ENCODE data around the gene TMED10.
"Not testable (repeated sequence)": the region's sequence is repeated elsewhere in the genome, so short reads cannot be mapped to it uniquely, and the experiment has no call there.

Gene TMED10

DNA sequence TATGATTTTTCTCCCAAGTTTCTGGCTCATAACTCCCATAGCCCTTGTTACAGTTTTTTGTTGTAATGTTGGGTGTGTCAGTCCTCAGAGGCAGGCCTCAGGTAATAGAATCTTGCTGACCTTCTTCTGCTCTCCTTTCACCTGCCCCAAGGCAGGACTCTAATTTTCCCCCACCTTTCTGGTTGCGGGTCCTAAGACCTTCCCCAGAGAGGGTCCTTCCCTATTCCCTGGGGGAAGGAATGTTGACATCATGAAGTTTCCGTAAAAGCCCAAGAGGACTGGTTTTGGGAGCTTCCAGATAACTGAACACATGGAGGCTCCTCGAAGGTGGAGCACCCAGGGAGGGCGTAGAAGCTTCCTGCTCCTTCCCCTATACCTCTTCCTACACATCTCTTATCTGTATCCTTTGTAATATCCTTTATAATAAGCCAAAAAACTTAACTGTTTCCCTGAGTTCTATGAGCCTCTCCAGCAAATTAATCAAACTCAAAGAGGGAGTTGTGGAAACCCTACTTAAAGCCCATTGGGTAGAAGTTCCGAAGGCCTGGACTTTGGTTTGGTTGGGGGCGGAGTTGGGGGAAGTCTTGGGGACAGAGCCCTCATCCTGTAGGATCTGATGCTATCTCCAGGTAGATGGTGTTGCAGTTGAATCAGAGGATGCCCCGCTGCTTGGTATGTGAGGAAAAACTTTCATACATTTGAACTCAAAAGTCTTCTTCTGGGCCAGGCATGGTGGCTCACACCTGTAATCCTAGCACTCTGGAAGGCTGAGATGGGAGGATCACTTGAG, 9.0 kb upstream of the TMED10 start:
- Histone ChIP-seq H3K4me3 (replicated peaks; ENCODE audit: low read depth, low read length) (no peak overlapping the region), H3K36me3 (ENCODE audit: control insufficient read depth, insufficient read depth, low read length) (no peaks in the 10 kb centered on the region), H3K27me3 (replicated peaks; ENCODE audit: control insufficient read depth, insufficient read depth, low read length) (no peaks in the 10 kb centered on the region)
- TF ChIP-seq CTCF (IDR thresholded peaks at IDR 0.05; ENCODE audit: insufficient read depth, low read length, poor library complexity, severe bottlenecking): no peak
- no peak for DNase-seq (ENCODE audit: extremely low read depth, insufficient read length)

GRCh38 chr14:75184492-75184891, 8.1 kb upstream of the TMED10 start:
- H3K4me3 ChIP-seq (replicated peaks; ENCODE audit: low read depth, low read length): no peak overlapping the region
- TF ChIP-seq CTCF (IDR thresholded peaks at IDR 0.05; ENCODE audit: insufficient read depth, low read length, poor library complexity, severe bottlenecking): no peak
- no peaks in the 10 kb centered on the region for H3K36me3 ChIP-seq (ENCODE audit: control insufficient read depth, insufficient read depth, low read length)
- DNase-seq (ENCODE audit: extremely low read depth, insufficient read length): peak; percentile 24
- no peaks in the 10 kb centered on the region for H3K27me3 ChIP-seq (replicated peaks; ENCODE audit: control insufficient read depth, insufficient read depth, low read length)

DNA sequence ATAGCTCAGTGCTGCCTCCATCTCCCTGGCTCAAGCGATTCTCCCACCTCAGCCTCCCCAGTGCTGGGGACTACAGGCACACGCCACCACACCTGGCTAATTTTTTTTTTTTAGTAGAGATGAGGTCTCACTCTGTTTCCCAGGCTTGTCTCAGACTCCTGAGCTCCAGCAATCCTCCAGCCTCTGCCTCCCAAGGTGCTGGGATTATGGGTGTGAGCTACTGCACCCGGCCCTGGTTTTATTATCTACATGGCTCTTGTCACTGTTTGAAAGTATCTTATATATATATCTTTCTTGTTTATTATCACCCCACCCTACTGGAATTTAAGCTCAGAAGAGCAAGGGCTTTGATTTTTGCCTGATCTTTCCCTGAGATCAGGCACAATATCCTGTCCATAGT, 7.6 kb upstream of the TMED10 start:
- Histone ChIP-seq H3K27me3 (replicated peaks; ENCODE audit: control insufficient read depth, insufficient read depth, low read length) (no peaks in the 10 kb centered on the region), H3K36me3 (ENCODE audit: control insufficient read depth, insufficient read depth, low read length) (no peaks in the 10 kb centered on the region), H3K4me3 (replicated peaks; ENCODE audit: low read depth, low read length) (no peak overlapping the region)
- no peak for TF ChIP-seq CTCF (IDR thresholded peaks at IDR 0.05; ENCODE audit: insufficient read depth, low read length, poor library complexity, severe bottlenecking)
- DNase-seq (ENCODE audit: extremely low read depth, insufficient read length): no peak

GRCh38 chr14:75183225-75183624, 6.8 kb upstream of the TMED10 start:
- no peak for TF ChIP-seq CTCF (IDR thresholded peaks at IDR 0.05; ENCODE audit: insufficient read depth, low read length, poor library complexity, severe bottlenecking)

DNA sequence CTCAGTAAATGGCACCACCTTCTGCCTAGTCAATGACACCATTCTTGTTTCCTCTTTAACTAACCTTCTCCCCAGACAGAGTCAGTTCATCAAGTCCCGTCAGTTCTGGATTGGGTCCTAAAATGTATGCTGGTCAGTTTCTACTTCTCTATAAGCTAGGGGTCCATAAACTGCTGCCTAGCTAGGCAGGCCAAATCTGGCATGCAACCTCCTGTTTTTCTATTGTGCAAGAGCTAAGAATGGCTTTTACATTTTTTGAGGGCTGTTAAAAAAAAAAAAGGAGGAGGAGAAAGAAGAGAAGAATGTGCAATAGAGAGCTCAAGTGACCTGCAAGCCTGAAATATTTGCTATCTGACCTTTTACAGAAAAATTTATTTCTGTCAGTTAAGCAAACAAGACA, 6.4 kb upstream of the TMED10 start:
- Histone ChIP-seq H3K27me3 (replicated peaks; ENCODE audit: control insufficient read depth, insufficient read depth, low read length) (no peaks in the 10 kb centered on the region), H3K36me3 (ENCODE audit: control insufficient read depth, insufficient read depth, low read length) (no peaks in the 10 kb centered on the region), H3K4me3 (replicated peaks; ENCODE audit: low read depth, low read length) (no peak overlapping the region)
- no peak for TF ChIP-seq CTCF (IDR thresholded peaks at IDR 0.05; ENCODE audit: insufficient read depth, low read length, poor library complexity, severe bottlenecking)
- DNase-seq (ENCODE audit: extremely low read depth, insufficient read length): no peak

More at GRCh38 chr14:75183225-75183624, 6.8 kb upstream of the TMED10 start:
- H3K36me3 ChIP-seq (ENCODE audit: control insufficient read depth, insufficient read depth, low read length): no peaks in the 10 kb centered on the region
- DNase-seq (ENCODE audit: extremely low read depth, insufficient read length): no peak
- H3K4me3 ChIP-seq (replicated peaks; ENCODE audit: low read depth, low read length): no peak overlapping the region
- H3K27me3 ChIP-seq (replicated peaks; ENCODE audit: control insufficient read depth, insufficient read depth, low read length): no peaks in the 10 kb centered on the region

DNA sequence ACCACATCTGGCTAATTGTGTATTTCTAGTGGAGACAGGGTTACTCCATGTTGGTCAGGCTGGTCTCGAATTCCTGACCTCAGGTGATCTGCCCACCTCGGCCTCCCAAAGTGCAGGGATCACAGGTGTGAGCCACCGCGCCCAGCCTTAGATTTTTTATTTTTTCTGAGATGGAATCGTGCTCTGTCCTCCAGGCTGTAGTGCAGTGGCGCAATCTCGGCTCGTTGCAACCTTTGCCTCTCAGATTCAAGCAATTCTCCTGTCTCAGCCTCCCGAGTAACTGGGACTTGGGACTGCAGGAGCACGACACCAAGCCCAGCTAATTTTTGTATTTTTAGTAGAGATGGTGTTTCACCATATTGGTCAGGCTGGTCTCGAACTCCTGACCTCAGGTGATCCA, 5.8 kb upstream of the TMED10 start:
- not testable (repeated sequence) for DNase-seq (ENCODE audit: extremely low read depth, insufficient read length); H3K4me3 ChIP-seq (replicated peaks; ENCODE audit: low read depth, low read length); H3K27me3 ChIP-seq (replicated peaks; ENCODE audit: control insufficient read depth, insufficient read depth, low read length); H3K36me3 ChIP-seq (ENCODE audit: control insufficient read depth, insufficient read depth, low read length)

Data from GM06990 (cell line).